Neural cell (in vitro differentiated cells): ENCODE data around the gene TMTC1. TPM values are rescaled to one million over a fixed set of nuclear protein-coding genes. Genes with fewer than 3 reads are reported as not detected.

Experiments
- H2AFZ ChIP-seq: fragments of 200-600, 300-800 bp; sonication (generic), shearing (Covaris generic); 2 replicates; pipeline ENCODE4 v1.6.0; 2014; ENCODE audit warnings: low read depth, mild to moderate bottlenecking, antibody characterized with exemption, low read length, moderate library complexity
- H3F3A ChIP-seq: fragments of 200-600 bp; shearing (Covaris generic); 2 replicates; pipeline ENCODE4 v1.6.1; 2016; ENCODE audit warnings: mild to moderate bottlenecking, moderate library complexity, mixed read lengths, antibody characterized with exemption, low read length; ENCODE audit not compliant: insufficient read depth, poor library complexity, severe bottlenecking
- H3K27ac ChIP-seq: fragments of 200-600, 300-800 bp; sonication (generic), shearing (Covaris generic); 2 replicates; pipeline ENCODE4 v1.5.1; 2014; ENCODE audit warnings: mild to moderate bottlenecking, low read length, moderate library complexity
- H3K27me3 ChIP-seq: fragments of 300-800, 200-600 bp; sonication (generic), shearing (Covaris generic); 2 replicates; pipeline ENCODE4 v1.6.0; 2014; ENCODE audit warnings: mild to moderate bottlenecking, low read depth, low read length, moderate library complexity; ENCODE audit not compliant: insufficient read depth
- H3K36me3 ChIP-seq: fragments of 300-800, 200-600 bp; sonication (generic), shearing (Covaris generic); 2 replicates; pipeline ENCODE4 v1.5.1; 2014; ENCODE audit warnings: mild to moderate bottlenecking, antibody characterized with exemption, low read length, moderate library complexity; ENCODE audit not compliant: insufficient read depth
- H3K4me2 ChIP-seq: fragments of 300-800, 200-600 bp; sonication (generic), shearing (Covaris generic); 2 replicates; pipeline ENCODE4 v1.6.0; 2014; ENCODE audit warnings: mild to moderate bottlenecking, low read length
- H3K4me3 ChIP-seq: fragments of 300-800, 200-600 bp; sonication (generic), shearing (Covaris generic); 2 replicates; pipeline ENCODE4 v1.5.1; 2014; ENCODE audit warnings: mild to moderate bottlenecking, low read length, moderate library complexity
- H3K79me2 ChIP-seq: fragments of 200-600 bp; shearing (Covaris generic); replicated peaks from 2 replicates; pipeline ENCODE4 v1.6.0; 2014; ENCODE audit warnings: mild to moderate bottlenecking, low read length, moderate library complexity; ENCODE audit not compliant: insufficient read depth
- H3K9ac ChIP-seq: fragments of 300-800, 200-600 bp; sonication (generic), shearing (Covaris generic); 2 replicates; pipeline ENCODE4 v1.6.1; 2016; ENCODE audit warnings: mild to moderate bottlenecking, low read length, mixed read lengths
- H3K9me2 ChIP-seq: fragments of 200-600 bp; shearing (Covaris generic); 2 replicates; pipeline ENCODE4 v1.6.1; 2016; ENCODE audit warnings: mild to moderate bottlenecking, low read length, mixed read lengths; ENCODE audit not compliant: insufficient read depth
- H3K9me3 ChIP-seq: fragments of 200-600, 300-800 bp; sonication (generic), shearing (Covaris generic); 2 replicates; pipeline ENCODE4 v1.6.1; 2016; ENCODE audit warnings: mild to moderate bottlenecking, mixed run types, low read length, moderate library complexity, mixed read lengths
- H4K20me1 ChIP-seq: fragments of 200-600 bp; shearing (Covaris generic); 2 replicates; pipeline ENCODE4 v1.6.1; 2016; ENCODE audit warnings: mild to moderate bottlenecking, mixed run types; ENCODE audit not compliant: insufficient read depth
- CTCF ChIP-seq: fragments of 450-650 bp; IDR thresholded peaks from 2 replicates; pipeline ENCODE4 v1.5.1; 2014; ENCODE audit warnings: antibody characterized with exemption, mild to moderate bottlenecking, moderate library complexity; ENCODE audit not compliant: poor library complexity, severe bottlenecking
- EP300 ChIP-seq: fragments of 450-650 bp; conservative IDR thresholded peaks from 2 replicates; pipeline ENCODE4 v1.6.1; 2014; ENCODE audit warnings: antibody characterized with exemption, mild to moderate bottlenecking, moderate library complexity; ENCODE audit not compliant: poor library complexity, severe bottlenecking
- EZH2 ChIP-seq: fragments of 200-600, 300-800 bp; shearing (Covaris generic), sonication (generic); IDR thresholded peaks from 2 replicates; pipeline ENCODE4 v1.6.1; 2014; ENCODE audit warnings: antibody characterized with exemption, low read length, borderline replicate concordance, mild to moderate bottlenecking; ENCODE audit not compliant: insufficient read depth, poor library complexity, severe bottlenecking
- MXI1 ChIP-seq: fragments of 450-650 bp; conservative IDR thresholded peaks from 2 replicates; pipeline ENCODE4 v1.6.1; 2014; ENCODE audit warnings: antibody characterized with exemption, mild to moderate bottlenecking; ENCODE audit not compliant: poor library complexity, severe bottlenecking
- POLR2AphosphoS5 ChIP-seq: IDR thresholded peaks from 2 replicates; pipeline ENCODE4 v1.6.1; 2012
- RAD21 ChIP-seq: fragments of 450-650 bp; conservative IDR thresholded peaks from 2 replicates; pipeline ENCODE4 v1.6.1; 2014; ENCODE audit warnings: antibody characterized with exemption, mild to moderate bottlenecking, moderate library complexity
- REST ChIP-seq: IDR thresholded peaks from 2 replicates; pipeline ENCODE4 v1.6.1; 2012; ENCODE audit warnings: borderline replicate concordance
- SMC3 ChIP-seq: fragments of 450-650 bp; conservative IDR thresholded peaks from 2 replicates; pipeline ENCODE4 v1.6.1; 2014; ENCODE audit warnings: antibody characterized with exemption, mild to moderate bottlenecking, moderate library complexity; ENCODE audit not compliant: poor library complexity
- TAF1 ChIP-seq: IDR thresholded peaks from 2 replicates; pipeline ENCODE4 v1.6.1; 2012; ENCODE audit warnings: low read depth
- polyA plus RNA-seq: library from polyadenylated mRNA; depleted of rRNA; stranded (reverse); fragments of >200 nt; gene quantifications from 2 replicates; pipeline ENCODE4 v1.2.3, GENCODE V29; 2014

Gene TMTC1
- polyA plus RNA-seq, 1 donor from 2014 or later, result 10.0 TPM

GRCh38 chr12:29650371-29650770, 133.4 kb downstream of the TMTC1 start:
- H4K20me1 ChIP-seq, result no peaks in the 10 kb centered on the region
- H3K9ac ChIP-seq, result no peak overlapping the region
- no peak overlapping the region for H3K4me3 ChIP-seq
- H3K9me2 ChIP-seq, result no peaks in the 10 kb centered on the region
- H3K79me2 ChIP-seq, result no peaks in the 10 kb centered on the region
- H3K9me3 ChIP-seq, result no peaks in the 10 kb centered on the region
- no peaks in the 10 kb centered on the region for H3F3A ChIP-seq
- TF ChIP-seq REST (no peak), RAD21 (no peak), CTCF (no peak), EZH2 (no peak), EP300 (no peak), MXI1 (no peak), POLR2AphosphoS5 (no peak), TAF1 (no peak), SMC3 (no peak)
- no peak overlapping the region for H3K4me2 ChIP-seq
- H3K27ac ChIP-seq, result no peak overlapping the region
- no peaks in the 10 kb centered on the region for H3K36me3 ChIP-seq
- H2AFZ ChIP-seq, result no peak overlapping the region
- H3K27me3 ChIP-seq, result no peaks in the 10 kb centered on the region

GRCh38 chr12:29649722-29650121, 134.0 kb downstream of the TMTC1 start:
- Histone ChIP-seq H3K27me3 (no peaks in the 10 kb centered on the region), H3K9me2 (no peaks in the 10 kb centered on the region), H3K79me2 (no peaks in the 10 kb centered on the region), H3K36me3 (no peaks in the 10 kb centered on the region), H3K27ac (no peak overlapping the region), H4K20me1 (no peaks in the 10 kb centered on the region), H3F3A (no peaks in the 10 kb centered on the region), H2AFZ (no peak overlapping the region), H3K4me3 (no peak overlapping the region), H3K9me3 (no peaks in the 10 kb centered on the region), H3K4me2 (no peak overlapping the region), H3K9ac (no peak overlapping the region)
- TF ChIP-seq EP300 (no peak), POLR2AphosphoS5 (no peak), REST (no peak), TAF1 (no peak), EZH2 (no peak), MXI1 (no peak), RAD21 (no peak), SMC3 (no peak), CTCF (no peak)
